Mesendoderm (in vitro differentiated cells): ENCODE results near the gene KIR3DL3.
"Not testable (repeated sequence)": the region's sequence is repeated elsewhere in the genome, so short reads cannot be mapped to it uniquely, and the experiment has no call there.

Experiments
- DNase-seq: peaks from one replicate; pipeline ENCODE4 v3.0.0; 2013
- H2AK5ac ChIP-seq: 2 replicates; pipeline ENCODE4 v1.6.1; 2013; ENCODE audit warnings: low read length, inconsistent platforms
- H2BK120ac ChIP-seq: 2 replicates; pipeline ENCODE4 v1.6.1; 2013; ENCODE audit warnings: low read depth, mild to moderate bottlenecking, low read length, moderate library complexity, mixed read lengths
- H2BK15ac ChIP-seq: replicated peaks from 2 replicates; pipeline ENCODE4 v1.6.1; 2013; ENCODE audit warnings: low read depth, mild to moderate bottlenecking, moderate library complexity
- H2BK5ac ChIP-seq: 2 replicates; pipeline ENCODE4 v1.6.1; 2013; ENCODE audit warnings: low read length, inconsistent platforms
- H3K18ac ChIP-seq: 2 replicates; pipeline ENCODE4 v1.6.1; 2013; ENCODE audit warnings: mild to moderate bottlenecking, low read length, mixed read lengths
- H3K23ac ChIP-seq: one replicate; pipeline ENCODE4 v1.6.1; 2013; ENCODE audit warnings: low read length
- H3K27ac ChIP-seq: 2 replicates; pipeline ENCODE4 v1.5.1; 2013; ENCODE audit warnings: low read depth, mild to moderate bottlenecking, inconsistent platforms, low read length, moderate library complexity
- H3K27me3 ChIP-seq: 2 replicates; pipeline ENCODE4 v1.6.1; 2013; ENCODE audit warnings: low read length, control low read depth, mild to moderate bottlenecking, inconsistent platforms; ENCODE audit not compliant: insufficient read depth, poor library complexity
- H3K36me3 ChIP-seq: 2 replicates; pipeline ENCODE4 v1.6.1; 2013; ENCODE audit warnings: low read length, inconsistent platforms; ENCODE audit not compliant: control insufficient read depth, insufficient read depth
- H3K4ac ChIP-seq: one replicate; pipeline ENCODE4 v1.6.1; 2013; ENCODE audit warnings: low read depth, mild to moderate bottlenecking, low read length, moderate library complexity
- H3K4me1 ChIP-seq: 2 replicates; pipeline ENCODE4 v1.6.1; 2013; ENCODE audit warnings: low read depth, low read length, inconsistent platforms; ENCODE audit not compliant: control insufficient read depth
- H3K4me2 ChIP-seq: 2 replicates; pipeline ENCODE4 v1.6.1; 2013; ENCODE audit warnings: low read length
- H3K4me3 ChIP-seq: 2 replicates; pipeline ENCODE4 v1.5.1; 2013; ENCODE audit warnings: mild to moderate bottlenecking, low read length
- H3K56ac ChIP-seq: one replicate; pipeline ENCODE4 v1.6.1; 2013; ENCODE audit warnings: low read length
- H3K79me1 ChIP-seq: 2 replicates; pipeline ENCODE4 v1.6.1; 2013; ENCODE audit warnings: low read length, inconsistent platforms
- H3K79me2 ChIP-seq: 2 replicates; pipeline ENCODE4 v1.6.1; 2013; ENCODE audit warnings: mild to moderate bottlenecking, low read length; ENCODE audit not compliant: control insufficient read depth, insufficient read depth
- H3K9ac ChIP-seq: 2 replicates; pipeline ENCODE4 v1.6.1; 2013; ENCODE audit warnings: low read length, inconsistent platforms
- H4K5ac ChIP-seq: one replicate; pipeline ENCODE4 v1.6.1; 2013; ENCODE audit warnings: low read length
- H4K8ac ChIP-seq: one replicate; pipeline ENCODE4 v1.6.1; 2013; ENCODE audit warnings: low read depth, mild to moderate bottlenecking, control low read depth, low read length, moderate library complexity
- WGBS: extraction: QIAGEN DNeasy Blood & Tissue Kit; methylation state at CpG from one replicate; pipeline ENCODE4 v1.1.7; 2013; ENCODE audit warnings: low lambda C conversion rate, missing lambda C conversion rate; ENCODE audit not compliant: insufficient coverage; ENCODE audit errors: extremely low coverage; 5-methylcytosine and 5-hydroxymethylcytosine counted together

The KIR3DL3 gene

GRCh38 chr19:54704928-54705327, 19.3 kb upstream of the KIR3DL3 start:
- Histone ChIP-seq H4K5ac (no peak overlapping the region), H3K36me3 (no peaks in the 10 kb centered on the region), H3K9ac (no peak overlapping the region), H2AK5ac (no peak overlapping the region), H3K4ac (no peak overlapping the region), H3K4me1 (no peaks in the 10 kb centered on the region), H2BK5ac (no peak overlapping the region), H3K27ac (no peak overlapping the region), H3K23ac (no peak overlapping the region), H3K79me1 (no peaks in the 10 kb centered on the region), H2BK15ac (no peak overlapping the region), H3K4me3 (no peak overlapping the region), H3K79me2 (no peaks in the 10 kb centered on the region), H3K56ac (no peak overlapping the region), H2BK120ac (no peak overlapping the region), H3K18ac (no peak overlapping the region), H3K4me2 (no peak overlapping the region), H3K27me3 (no peaks in the 10 kb centered on the region), H4K8ac (no peak overlapping the region)
- DNase-seq, result no peak
- no CpG with 5 or more reads among the region's 8 CpGs for WGBS

- no peak overlapping the region for H3K9ac ChIP-seq
- H4K5ac ChIP-seq, result no peak overlapping the region
- H2AK5ac ChIP-seq, result no peak overlapping the region
- H3K4me1 ChIP-seq, result no peaks in the 10 kb centered on the region
- H3K27me3 ChIP-seq, result no peaks in the 10 kb centered on the region
- no peak overlapping the region for H3K18ac ChIP-seq
- no peak overlapping the region for H3K23ac ChIP-seq
- no peak overlapping the region for H2BK120ac ChIP-seq
- no peak overlapping the region for H3K56ac ChIP-seq
- H3K79me1 ChIP-seq, result no peaks in the 10 kb centered on the region
- no peak overlapping the region for H3K27ac ChIP-seq
- no peak overlapping the region for H3K4ac ChIP-seq
- WGBS, result no CpG with 5 or more reads among the region's 4 CpGs
- no peaks in the 10 kb centered on the region for H3K79me2 ChIP-seq
- no peak overlapping the region for H4K8ac ChIP-seq
- H2BK15ac ChIP-seq, result no peak overlapping the region
- H2BK5ac ChIP-seq, result no peak overlapping the region
- no peaks in the 10 kb centered on the region for H3K36me3 ChIP-seq
- H3K4me2 ChIP-seq, result no peak overlapping the region
- H3K4me3 ChIP-seq, result no peak overlapping the region
- no peak for DNase-seq
Measured at GRCh38 chr19:54707962-54708361, 16.3 kb upstream of the KIR3DL3 start.

- WGBS, result no CpG with 5 or more reads among the region's 7 CpGs
- H3K4me2 ChIP-seq, result no peak overlapping the region
Measured at GRCh38 chr19:54708781-54709180, 15.5 kb upstream of the KIR3DL3 start.

GRCh38 chr19:54709212-54709948, 14.9 kb upstream of the KIR3DL3 start:
- Histone ChIP-seq H3K9ac (no peak overlapping the region), H3K27ac (no peak overlapping the region), H3K56ac (no peak overlapping the region), H2BK15ac (no peak overlapping the region), H3K27me3 (no peaks in the 10 kb centered on the region), H4K5ac (no peak overlapping the region), H4K8ac (no peak overlapping the region), H3K79me1 (no peaks in the 10 kb centered on the region), H2BK5ac (no peak overlapping the region), H3K18ac (no peak overlapping the region), H3K4me2 (no peak overlapping the region), H2AK5ac (no peak overlapping the region), H3K36me3 (no peaks in the 10 kb centered on the region), H2BK120ac (no peak overlapping the region), H3K4ac (no peak overlapping the region), H3K4me3 (no peak overlapping the region), H3K23ac (no peak overlapping the region), H3K4me1 (no peaks in the 10 kb centered on the region), H3K79me2 (no peaks in the 10 kb centered on the region)
- WGBS, result no CpG with 5 or more reads among the region's 18 CpGs
- DNase-seq, result no peak

More at GRCh38 chr19:54708781-54709180, 15.5 kb upstream of the KIR3DL3 start:
- Histone ChIP-seq H2BK5ac (no peak overlapping the region), H3K18ac (no peak overlapping the region), H3K79me2 (no peaks in the 10 kb centered on the region), H3K23ac (no peak overlapping the region), H3K9ac (no peak overlapping the region), H3K56ac (no peak overlapping the region), H3K4me1 (no peaks in the 10 kb centered on the region), H4K5ac (no peak overlapping the region), H3K4ac (no peak overlapping the region), H4K8ac (no peak overlapping the region), H3K4me3 (no peak overlapping the region), H3K27me3 (no peaks in the 10 kb centered on the region), H2BK120ac (no peak overlapping the region), H2AK5ac (no peak overlapping the region), H3K27ac (no peak overlapping the region), H2BK15ac (no peak overlapping the region), H3K36me3 (no peaks in the 10 kb centered on the region), H3K79me1 (no peaks in the 10 kb centered on the region)
- DNase-seq, result no peak

- not testable (repeated sequence) for H3K27ac ChIP-seq, H3K4me3 ChIP-seq, H2BK120ac ChIP-seq, H3K23ac ChIP-seq, H3K4me1 ChIP-seq, H4K8ac ChIP-seq, H3K79me1 ChIP-seq, H2AK5ac ChIP-seq, H3K79me2 ChIP-seq, H3K18ac ChIP-seq, DNase-seq, H3K9ac ChIP-seq, H2BK5ac ChIP-seq, H3K56ac ChIP-seq, H3K4me2 ChIP-seq, H3K4ac ChIP-seq, H3K27me3 ChIP-seq, H4K5ac ChIP-seq, H3K36me3 ChIP-seq, H2BK15ac ChIP-seq
- WGBS, result no CpG with 5 or more reads among the region's 13 CpGs
Measured at GRCh38 chr19:54709956-54710355, 14.3 kb upstream of the KIR3DL3 start.

- Histone ChIP-seq H2AK5ac (no peak overlapping the region), H2BK15ac (no peak overlapping the region), H3K4me2 (no peak overlapping the region), H3K4ac (no peak overlapping the region), H3K23ac (no peak overlapping the region), H3K4me3 (no peak overlapping the region), H3K56ac (no peak overlapping the region), H2BK120ac (no peak overlapping the region), H2BK5ac (no peak overlapping the region), H4K8ac (no peak overlapping the region), H3K27ac (no peak overlapping the region), H3K36me3 (no peaks in the 10 kb centered on the region), H3K79me2 (no peaks in the 10 kb centered on the region), H3K79me1 (no peaks in the 10 kb centered on the region), H3K4me1 (no peaks in the 10 kb centered on the region), H3K18ac (no peak overlapping the region), H3K27me3 (no peaks in the 10 kb centered on the region), H3K9ac (no peak overlapping the region), H4K5ac (no peak overlapping the region)
- WGBS, result no CpG with 5 or more reads among the region's 3 CpGs
- DNase-seq, result no peak
Measured at GRCh38 chr19:54724644-54725043, 402 bp downstream of the KIR3DL3 start.
